VCaP (cell line): ENCODE data around the gene RTP5.

Source experiments
- H3K27ac ChIP-seq: fragments of 450-650 bp; 2 replicates; pipeline ENCODE4 v1.5.1; 2017
- CTCF ChIP-seq: fragments of 450-650 bp; conservative IDR thresholded peaks from 2 replicates; pipeline ENCODE4 v1.5.1; 2017; ENCODE audit warnings: mild to moderate bottlenecking, moderate library complexity

Gene RTP5

GRCh38 chr2:241858206-241859016 lies 11.1 kb upstream of the RTP5 start, which contains the start of gene PDCD1:
PDCD1 (minus strand) TSS chr2:241858894; CDS start chr2:241858838, 56 bp downstream.
- no peak for TF ChIP-seq CTCF
- H3K27ac ChIP-seq, result no peak within 1 kb of the TSS

GRCh38 chr2:241859017-241859435 lies 10.5 kb upstream of the RTP5 start:
- no peak overlapping the region for H3K27ac ChIP-seq
- TF ChIP-seq CTCF, result no peak

- H3K27ac ChIP-seq, result no peak overlapping the region
- TF ChIP-seq CTCF, result no peak; the same call in 1 of the 2 replicates
Observed at GRCh38 chr2:241859436-241860183, 9.9 kb upstream of the RTP5 start.

- H3K27ac ChIP-seq, result no peak overlapping the region
- TF ChIP-seq CTCF, result no peak
Observed at GRCh38 chr2:241860184-241861078, 9.1 kb upstream of the RTP5 start.

GRCh38 chr2:241861264-241861663 lies 8.3 kb upstream of the RTP5 start:
- H3K27ac ChIP-seq, result no peak overlapping the region
- TF ChIP-seq CTCF, result no peak

- no peak for TF ChIP-seq CTCF
- H3K27ac ChIP-seq, result no peak overlapping the region
Observed at GRCh38 chr2:241862093-241862492, 7.4 kb upstream of the RTP5 start.
